ENCODE data around the gene MFSD6L. TPM values are rescaled to one million over a fixed set of nuclear protein-coding genes. Genes with fewer than 3 reads are reported as not detected.

The MFSD6L gene, protein sequence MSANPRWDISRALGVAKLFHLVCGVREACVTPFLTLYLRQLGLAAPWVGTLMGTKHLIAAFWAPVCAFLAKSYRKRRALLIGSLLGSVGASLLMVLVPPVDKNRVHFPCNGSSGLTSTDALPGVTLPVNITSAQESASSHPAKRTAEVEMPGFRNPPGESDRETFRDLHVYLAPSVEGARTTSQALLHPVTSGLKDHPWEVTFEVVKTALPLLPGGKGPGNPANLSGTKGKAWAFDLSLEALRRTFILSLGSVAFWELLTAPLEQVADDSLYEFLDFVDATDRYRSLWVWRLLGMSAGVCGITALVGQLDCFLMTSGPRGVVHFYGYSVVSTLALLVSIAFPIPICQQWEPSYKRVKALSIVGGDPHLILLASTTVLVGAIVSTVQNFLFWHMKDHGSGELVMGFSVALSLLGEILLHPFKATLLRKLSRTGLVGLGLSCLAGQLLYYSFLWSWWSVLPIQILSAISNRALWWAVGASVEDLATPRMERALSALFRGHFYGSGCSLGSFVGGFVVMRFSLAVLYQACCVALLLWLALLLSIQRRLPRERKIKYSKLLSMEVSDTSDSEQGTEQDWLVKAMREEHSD
- not detected in 2 replicates for total RNA-seq (2014; rRNA removed)
- polyA plus RNA-seq (2012) = not detected

DNA sequence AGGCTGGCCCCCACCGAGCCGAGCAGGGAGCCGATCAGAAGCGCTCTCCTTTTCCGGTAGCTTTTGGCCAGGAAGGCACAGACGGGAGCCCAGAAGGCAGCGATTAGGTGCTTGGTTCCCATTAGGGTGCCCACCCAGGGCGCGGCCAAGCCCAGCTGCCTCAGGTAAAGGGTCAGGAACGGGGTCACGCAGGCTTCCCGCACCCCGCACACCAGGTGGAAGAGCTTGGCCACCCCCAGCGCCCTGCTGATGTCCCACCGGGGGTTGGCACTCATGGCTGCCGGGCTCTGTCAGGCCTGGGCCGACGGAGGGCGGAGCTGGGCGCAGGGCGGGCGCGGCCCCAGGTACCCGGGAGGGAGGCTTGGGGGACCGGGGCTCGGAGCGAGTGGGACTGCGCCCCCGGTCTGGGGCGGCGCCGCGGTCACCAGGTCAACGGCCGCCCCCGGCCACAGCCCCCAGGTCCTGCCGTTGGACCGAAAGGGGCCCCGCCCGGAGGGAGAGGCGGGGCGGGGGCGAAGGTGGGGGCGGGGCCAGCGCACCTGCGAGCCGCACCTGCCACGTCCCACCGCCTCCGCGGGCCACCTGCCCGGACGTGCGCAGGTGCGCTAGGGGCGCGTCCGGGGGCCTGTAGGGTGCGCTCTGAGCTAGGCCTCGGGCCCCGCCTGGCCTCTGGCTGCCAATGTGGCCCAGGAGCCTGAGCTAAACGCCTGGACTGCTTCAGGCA lies at the start of gene MFSD6L:
TSS of gene MFSD6L (minus strand) at position 520 of the 724 bp plus-strand sequence. CDS start at position 275, 245 bp downstream.
- DNase-seq (ENCODE audit: low read depth) = no peak

- no peak for DNase-seq (ENCODE audit: low read depth)
Measured at GRCh38 chr17:8847891-8848290, 48.7 kb upstream of the MFSD6L start.

DNA sequence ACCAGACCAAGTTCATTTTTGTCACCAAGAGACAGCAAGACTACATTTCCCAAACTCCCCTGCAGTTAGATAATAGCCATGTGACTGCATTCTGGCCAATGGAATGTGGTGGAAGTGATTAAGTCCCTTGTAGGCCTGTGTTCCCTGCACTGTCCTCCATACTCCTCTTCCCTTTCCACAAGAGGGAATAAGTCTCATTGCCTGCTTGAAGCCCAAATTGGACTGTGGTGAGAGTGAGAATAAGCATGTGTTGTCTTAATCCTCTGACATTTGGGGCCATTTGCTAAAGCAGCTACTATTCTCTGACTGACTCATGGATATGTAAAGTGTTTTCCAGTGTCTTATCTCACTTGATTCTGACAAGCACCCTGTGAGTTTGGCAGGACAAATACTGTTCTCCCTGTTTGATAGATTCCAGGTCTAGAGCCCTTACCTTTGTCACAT lies 47.6 kb upstream of the MFSD6L start:
- DNase-seq (ENCODE audit: low read depth) = no peak

DNA sequence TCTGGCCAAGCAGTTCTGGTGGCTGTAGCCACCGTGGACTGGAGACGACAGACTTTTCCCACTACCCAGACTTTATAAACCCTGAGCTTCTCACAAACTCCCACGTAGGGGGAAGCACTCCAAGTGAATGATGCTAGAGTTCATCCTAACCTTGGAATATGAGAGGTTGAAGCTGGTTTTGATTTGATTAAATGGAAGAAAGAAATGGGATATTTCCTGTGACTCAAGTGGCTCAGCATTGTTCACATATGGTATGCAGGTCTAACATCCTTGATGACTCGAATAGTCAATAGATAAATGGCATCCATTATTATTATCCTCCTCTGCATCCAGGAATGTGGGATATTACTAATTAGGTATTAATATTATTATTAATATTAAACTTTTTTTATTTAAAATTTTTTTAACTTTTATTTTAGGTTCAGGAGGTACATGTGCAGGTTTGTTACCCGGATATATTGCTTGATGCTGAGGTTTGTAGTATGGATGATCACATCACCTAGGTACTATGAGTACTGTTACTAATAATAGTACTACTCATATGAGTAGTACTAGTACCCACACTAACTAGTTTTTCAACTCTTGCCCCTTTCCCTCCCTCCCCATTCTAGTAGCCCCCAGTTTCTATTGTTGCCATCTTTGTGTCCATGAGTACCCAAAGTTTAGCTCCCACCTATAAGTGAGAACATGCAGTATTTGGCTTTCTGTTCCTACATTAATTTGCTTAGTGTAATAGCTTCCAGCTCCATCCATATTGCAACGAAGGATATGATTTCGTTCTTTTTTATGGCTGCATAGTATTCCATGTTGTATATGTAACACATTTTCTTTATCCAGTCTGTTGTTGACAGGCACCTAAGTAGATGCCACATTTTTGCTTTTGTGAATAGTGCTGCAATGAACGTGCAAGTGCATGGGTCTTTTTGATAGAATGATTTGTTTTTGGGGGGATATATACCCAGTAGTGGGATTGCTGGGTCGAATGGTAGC lies 45.4 kb upstream of the MFSD6L start:
- no peak for DNase-seq (ENCODE audit: low read depth)

- no peak for DNase-seq (ENCODE audit: low read depth)
Measured at GRCh38 chr17:8843344-8843743, 44.2 kb upstream of the MFSD6L start.

- DNase-seq (ENCODE audit: low read depth) = no peak
Measured at GRCh38 chr17:8841844-8842243, 42.7 kb upstream of the MFSD6L start.

GRCh38 chr17:8839410-8839935 lies 40.3 kb upstream of the MFSD6L start:
- DNase-seq (ENCODE audit: low read depth) = no peak

- DNase-seq (ENCODE audit: low read depth) = no peak
Measured at GRCh38 chr17:8838551-8839095, 39.5 kb upstream of the MFSD6L start.

- DNase-seq (ENCODE audit: low read depth) = no peak
Measured at GRCh38 chr17:8837563-8838075, 38.5 kb upstream of the MFSD6L start.

GRCh38 chr17:8836821-8837562 lies 37.8 kb upstream of the MFSD6L start:
- DNase-seq (ENCODE audit: low read depth) = no peak

- DNase-seq (ENCODE audit: low read depth) = no peak
Measured at GRCh38 chr17:8835631-8836364, 36.6 kb upstream of the MFSD6L start.

DNA sequence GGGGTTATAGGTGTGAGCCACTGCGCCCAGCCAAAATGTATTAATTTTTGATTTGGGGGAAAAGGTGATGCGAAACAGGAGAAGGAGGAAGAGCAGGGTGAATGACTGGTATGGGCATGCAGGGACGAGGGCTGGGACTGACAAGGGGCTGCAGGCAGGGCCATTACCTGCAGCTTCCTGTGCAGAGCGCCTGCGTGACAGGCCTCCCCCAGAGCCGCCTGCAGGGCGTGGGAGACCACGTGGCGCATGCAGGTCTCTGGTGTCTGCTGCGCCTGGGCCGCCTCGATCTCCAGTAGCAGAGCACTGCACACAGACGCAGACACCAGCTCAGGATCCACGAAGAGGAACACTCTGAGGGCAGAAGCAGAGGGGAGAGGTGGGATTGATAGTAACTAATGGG lies 35.9 kb upstream of the MFSD6L start:
- DNase-seq (ENCODE audit: low read depth) = no peak

DNA sequence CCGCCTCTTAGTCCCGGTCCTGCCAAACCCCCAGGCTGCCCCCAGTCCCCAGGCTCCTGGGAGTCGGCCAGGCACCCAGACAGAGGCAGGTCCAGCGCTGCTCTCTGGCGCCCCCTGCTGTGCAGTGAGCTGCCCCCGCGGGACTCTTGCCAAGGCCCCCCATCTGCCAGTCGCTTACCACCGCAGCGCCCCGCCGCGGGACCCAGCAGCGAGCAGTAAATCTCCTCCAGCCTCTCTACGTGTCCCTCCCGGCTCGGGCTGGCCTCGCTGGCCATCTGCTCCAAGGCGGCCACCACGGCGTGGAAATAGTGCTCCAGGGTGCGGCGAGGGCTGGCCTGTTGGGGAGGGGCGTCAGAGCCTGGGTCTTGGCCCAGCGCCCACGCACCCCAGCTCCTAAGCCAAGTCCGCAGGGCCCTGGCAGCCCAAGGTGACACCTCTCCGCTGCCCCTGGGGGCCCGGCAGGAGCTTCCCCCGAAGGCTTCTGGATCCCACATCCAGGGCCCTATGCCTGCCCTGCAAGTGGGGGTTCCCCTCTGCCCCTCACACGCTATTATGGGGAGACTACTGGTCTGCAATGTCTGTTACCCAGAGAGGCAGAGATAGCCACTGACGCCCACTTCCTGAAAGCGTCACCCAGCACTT lies 33.7 kb upstream of the MFSD6L start:
- DNase-seq (ENCODE audit: low read depth) = no peak

GRCh38 chr17:8831234-8831849 lies 32.2 kb upstream of the MFSD6L start:
- no peak for DNase-seq (ENCODE audit: low read depth)

GRCh38 chr17:8830141-8830540 lies 31.0 kb upstream of the MFSD6L start:
- DNase-seq (ENCODE audit: low read depth) = no peak

- DNase-seq (ENCODE audit: low read depth) = no peak
Measured at GRCh38 chr17:8829036-8829941, 30.1 kb upstream of the MFSD6L start.

- DNase-seq (ENCODE audit: low read depth) = no peak
Measured at GRCh38 chr17:8828517-8828875, 29.3 kb upstream of the MFSD6L start.

Data from LHCN-M2 (cell line).